Fibroblast of villous mesenchyme (primary cell): ENCODE data around the gene DPF3. TPM values are rescaled to one million over a fixed set of nuclear protein-coding genes. Genes with fewer than 3 reads are reported as not detected.

Source experiments
- DNase-seq: peaks from one replicate; pipeline ENCODE4 v3.0.0-alpha.2; 2010; ENCODE audit warnings: low read depth
- H3K4me3 ChIP-seq: 2 replicates; pipeline ENCODE4 v1.5.1; 2011; ENCODE audit warnings: low read depth, mild to moderate bottlenecking, low read length
- CTCF ChIP-seq: IDR thresholded peaks from 2 replicates; pipeline ENCODE4 v1.5.1; 2012; ENCODE audit warnings: low read depth, mild to moderate bottlenecking, low read length; ENCODE audit not compliant: insufficient read depth
- total RNA-seq: library from RNA; depleted of rRNA; stranded (reverse); fragments of >200 nt; gene quantifications from 2 replicates; pipeline ENCODE4 v1.2.3, GENCODE V29; 2012

Gene DPF3
- total RNA-seq, 1 donor: 10.4 TPM

GRCh38 chr14:72898448-72898847, 4.5 kb upstream of the DPF3 start:
- TF ChIP-seq CTCF: no peak
- H3K4me3 ChIP-seq: no peak overlapping the region
- no peak for DNase-seq

- H3K4me3 ChIP-seq: peak overlapping the region; percentile 74
- no peak for TF ChIP-seq CTCF
- DNase-seq: peak; percentile 29
These were observed 900 bp upstream of the DPF3 start for GRCh38 chr14:72894623-72895378.

GRCh38 chr14:72894323-72894622, 372 bp upstream of the DPF3 start:
- no peak for TF ChIP-seq CTCF
- DNase-seq: no peak
- peak overlapping the region; percentile 74 for H3K4me3 ChIP-seq

GRCh38 chr14:72892879-72893635, 844 bp downstream of the DPF3 start:
- DNase-seq: peak; percentile 27
- no peak for TF ChIP-seq CTCF

GRCh38 chr14:72892103-72892878, 1.6 kb downstream of the DPF3 start:
- TF ChIP-seq CTCF: no peak
- H3K4me3 ChIP-seq: peak overlapping the region; percentile 74
- peak; percentile 47 for DNase-seq

More at GRCh38 chr14:72892879-72893635, 844 bp downstream of the DPF3 start:
- H3K4me3 ChIP-seq: peak overlapping the region; percentile 74

GRCh38 chr14:72891666-72892102, 2.2 kb downstream of the DPF3 start:
- no peak for DNase-seq
- H3K4me3 ChIP-seq: peak overlapping the region; percentile 74
- TF ChIP-seq CTCF: no peak
